BJ (cell line): ENCODE results near the gene CCDC183. TPM values are rescaled to one million over a fixed set of nuclear protein-coding genes. Genes with fewer than 3 reads are reported as not detected.
A peak's percentile ranks its signal among the peaks of the same experiment; 100 is the strongest.
"Not testable (repeated sequence)": the region's sequence is repeated elsewhere in the genome, so short reads cannot be mapped to it uniquely, and the experiment has no call there.

Experiments used
- CTCF ChIA-PET: fragments of 350-600 bp; formaldehyde crosslinking; extraction: SDS; loops from one replicate; lab custom pipeline; 2021; ENCODE audit warnings: antibody characterized with exemption, inconsistent platforms; lab: Yijun Ruan, JAX
- POLR2A ChIA-PET: fragments of 300-600 bp; sonication (Branson Sonifier 250); formaldehyde crosslinking; extraction: SDS; loops from one replicate; lab custom pipeline; 2021; ENCODE audit warnings: antibody characterized with exemption; lab: Charles Lee
- DNase-seq: peaks from one replicate; pipeline ENCODE4 v3.0.0-alpha.2; 2011; ENCODE audit warnings: low read depth
- H3K27me3 ChIP-seq: 2 replicates; pipeline ENCODE4 v1.6.0; 2011; ENCODE audit warnings: low read length; ENCODE audit not compliant: control insufficient read depth, insufficient read depth
- H3K36me3 ChIP-seq: 2 replicates; pipeline ENCODE4 v1.5.1; 2011; ENCODE audit warnings: low read length; ENCODE audit not compliant: control insufficient read depth, insufficient read depth
- H3K4me3 ChIP-seq: 2 replicates; pipeline ENCODE4 v1.5.1; 2011; ENCODE audit warnings: low read depth, mild to moderate bottlenecking, control low read depth, low read length
- CTCF ChIP-seq: IDR thresholded peaks from 2 replicates; pipeline ENCODE4 v1.5.1; 2011; ENCODE audit warnings: low read depth, mild to moderate bottlenecking, control low read depth, inconsistent platforms, low read length, moderate library complexity; ENCODE audit not compliant: insufficient read depth
- polyA plus RNA-seq: library from polyadenylated mRNA; depleted of rRNA; stranded (reverse); fragments of >200 nt; gene quantifications from 2 replicates; pipeline ENCODE4 v1.2.3, GENCODE V29; 2011

The CCDC183 gene
- polyA plus RNA-seq, 1 experiment = 0.20 TPM

DNA sequence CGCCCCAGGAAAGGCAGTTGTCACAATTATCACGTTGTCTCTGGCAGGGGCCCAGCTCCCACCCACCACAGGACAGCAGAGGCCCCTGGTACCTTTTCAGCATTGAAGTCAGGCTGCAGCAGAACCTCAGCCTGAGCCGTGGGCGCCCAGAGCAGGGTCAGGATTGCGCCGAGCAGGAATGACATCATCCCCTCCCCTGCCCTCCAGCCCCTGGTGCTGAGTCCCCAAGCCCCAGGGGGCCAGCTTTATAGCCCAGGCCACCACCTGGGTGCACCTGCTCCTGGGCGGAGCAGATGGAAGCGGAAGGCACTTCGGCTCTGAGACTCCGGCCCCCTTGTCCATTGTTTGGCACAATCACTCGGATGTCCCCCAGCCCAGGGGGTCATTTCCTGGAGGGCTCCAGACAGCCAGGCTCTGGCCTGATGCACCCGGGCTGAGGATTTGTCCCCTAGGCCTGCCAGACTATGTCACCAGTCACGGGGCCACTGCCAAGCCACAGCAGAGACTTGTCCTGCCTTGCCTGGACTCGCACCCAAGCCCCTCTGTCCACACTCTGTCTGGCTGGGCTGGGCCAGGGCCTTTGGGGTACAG is 31.7 kb upstream of the CCDC183 start, which contains the start of gene LCN15:
Gene LCN15 (minus strand): TSS at position 218 of the 591 bp plus-strand sequence. CDS start 30 bp downstream, at position 188.
- no peaks in the 10 kb centered on the region for H3K36me3 ChIP-seq
- H3K4me3 ChIP-seq = no peak within 1 kb of the TSS
- DNase-seq = no peak
- CTCF ChIA-PET = no interaction called here
- peaks cover 6% of the 10 kb centered on the region for H3K27me3 ChIP-seq
- POLR2A ChIA-PET = no interaction called here
- no peak for TF ChIP-seq CTCF

DNA sequence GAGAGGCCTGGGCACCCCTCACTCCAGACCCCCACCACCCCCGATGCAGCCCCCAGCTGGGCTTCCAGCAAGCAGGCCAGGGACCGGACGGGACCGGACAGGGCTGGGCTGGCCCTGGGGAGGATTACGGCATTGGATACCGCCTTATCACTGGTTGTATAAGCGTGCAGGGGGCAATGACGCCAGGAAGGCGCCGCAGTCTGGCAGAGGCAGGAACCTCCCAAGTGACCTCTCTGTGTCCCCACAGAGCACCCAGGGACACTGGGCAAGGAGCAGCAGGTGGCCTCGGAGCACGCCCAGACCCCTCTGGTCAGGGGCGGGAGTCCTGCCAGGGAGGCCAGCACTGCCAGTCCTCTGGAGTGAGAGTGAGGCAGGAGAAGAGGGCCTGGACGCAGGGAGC is 31.1 kb upstream of the CCDC183 start:
- no peak for TF ChIP-seq CTCF
- Histone ChIP-seq H3K27me3 (peaks cover 6% of the 10 kb centered on the region), H3K4me3 (no peak overlapping the region), H3K36me3 (no peaks in the 10 kb centered on the region)
- POLR2A ChIA-PET = no interaction called here
- CTCF ChIA-PET = interaction anchor here (1.9 kb wide), 1 partner anchor 15 kb away, joined by 6 read pairs; no protein-coding TSS in a partner anchor
- DNase-seq = no peak

- H3K27me3 ChIP-seq, H3K4me3 ChIP-seq, DNase-seq, H3K36me3 ChIP-seq, POLR2A ChIA-PET: not testable (repeated sequence)
- CTCF ChIA-PET = interaction anchor here (0.6 to 1.9 kb wide), 9 partner anchors 8 to 269 kb away, joined by 3 to 7 read pairs (median 4); partner anchors contain the start of genes LCN8 and TMEM141
Measured at GRCh38 chr9:136765745-136766409, 30.3 kb upstream of the CCDC183 start.

DNA sequence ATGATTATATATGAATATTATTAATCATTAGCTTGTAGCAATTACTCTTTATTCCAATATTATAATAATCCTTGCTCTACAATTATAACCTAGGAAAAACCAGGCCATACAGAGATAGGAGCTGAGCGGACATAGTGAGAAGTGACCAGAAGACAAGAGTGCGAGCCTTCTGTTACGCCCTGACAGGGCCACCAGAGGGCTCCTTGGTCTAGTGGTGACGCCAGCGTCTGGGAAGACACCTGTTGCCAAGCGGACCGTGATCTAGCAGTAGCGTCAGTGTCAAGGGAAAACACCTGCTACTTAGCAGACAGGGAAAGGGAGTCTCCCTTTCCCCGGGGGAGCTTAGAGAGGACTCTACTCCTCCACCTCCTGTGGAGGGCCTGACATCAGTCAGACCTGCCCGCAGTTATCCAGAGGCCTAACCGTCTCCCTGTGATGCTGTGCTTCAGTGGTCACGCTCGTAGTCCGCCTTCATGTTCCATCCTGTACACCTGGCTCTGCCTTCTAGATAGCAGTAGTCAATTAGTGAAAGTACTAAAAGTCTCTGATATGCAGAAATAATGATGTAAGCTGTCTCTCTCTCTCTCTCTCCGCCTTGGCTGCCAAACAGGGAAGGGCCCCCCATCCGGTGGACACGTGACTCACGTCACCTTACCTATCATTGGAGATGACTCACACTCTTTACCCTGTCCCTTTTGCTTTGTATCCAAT is 29.6 kb upstream of the CCDC183 start:
- H3K36me3 ChIP-seq, H3K4me3 ChIP-seq, POLR2A ChIA-PET, DNase-seq, H3K27me3 ChIP-seq: not testable (repeated sequence)
- TF ChIP-seq CTCF = peak; percentile 49
- CTCF ChIA-PET = interaction anchor here (0.6 to 1.9 kb wide), 11 partner anchors 8 to 364 kb away, joined by 3 to 7 read pairs (median 4); partner anchors contain the start of genes LCN8 and TMEM141

DNA sequence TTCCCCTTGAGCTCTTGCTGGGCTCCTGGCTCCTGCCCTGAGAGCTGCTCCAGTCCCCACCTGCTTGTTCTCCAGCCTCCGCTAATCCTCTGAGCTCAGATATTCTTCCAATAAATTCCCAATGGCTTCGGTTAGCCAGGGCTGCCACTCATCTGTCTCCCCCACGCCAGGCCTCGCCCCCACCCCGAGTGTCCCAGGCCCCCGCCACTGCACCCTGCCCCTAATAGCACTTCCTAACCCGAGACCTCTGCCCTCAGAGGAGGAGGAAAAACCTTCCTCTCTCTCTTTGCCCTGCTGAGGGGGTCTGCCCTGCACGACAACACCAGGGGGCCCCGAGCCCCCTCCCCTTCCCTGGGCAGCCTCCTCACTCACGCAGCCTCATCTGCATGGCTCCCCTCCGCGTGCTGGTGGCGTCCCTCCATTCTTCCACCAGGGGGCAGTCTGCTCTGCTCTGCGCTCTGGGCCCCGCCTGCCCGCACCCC is 26.4 kb upstream of the CCDC183 start:
- ChIA-PET POLR2A (no interaction called here), CTCF (interaction anchor here (0.6 to 1.6 kb wide), 8 partner anchors 8 to 265 kb away, joined by 3 to 9 read pairs (median 3); partner anchors contain the start of gene LCN10)
- TF ChIP-seq CTCF = peak; percentile 58
- Histone ChIP-seq H3K36me3 (no peaks in the 10 kb centered on the region), H3K4me3 (no peak overlapping the region), H3K27me3 (peaks cover 5% of the 10 kb centered on the region)
- no peak for DNase-seq
